SU-DHL-6 (cell line): ENCODE measurements around the gene TMEM41A.

Experiments used
- CTCF ChIP-seq: fragments of 200-600 bp; sonication (generic); IDR thresholded peaks from one replicate; pipeline ENCODE4 v1.5.1; 2017; ENCODE audit warnings: antibody characterized with exemption, mild to moderate bottlenecking, low read length, moderate library complexity; ENCODE audit not compliant: insufficient read depth, poor library complexity, severe bottlenecking
- EZH2phosphoT487 ChIP-seq: fragments of 200-600 bp; sonication (generic), shearing (Covaris generic); conservative IDR thresholded peaks from 2 replicates; pipeline ENCODE4 v1.6.1; 2018; ENCODE audit warnings: mild to moderate bottlenecking, antibody characterized with exemption, low read length, moderate library complexity, mixed read lengths

- TF ChIP-seq CTCF (no peak), EZH2phosphoT487 (no peak)
Measured at GRCh38 chr3:185484296-185484695, 14.5 kb downstream of the TMEM41A start.
